G401.6 (cell line): ENCODE results near the gene IFNW1.
"Not testable (repeated sequence)": the region's sequence is repeated elsewhere in the genome, so short reads cannot be mapped to it uniquely, and the experiment has no call there.

Source experiments
- FAIRE-seq: peaks from 2 replicates; lab custom pipeline; 2012; peaks lifted over from hg19 to GRCh38; lab: Jason Lieb, UNC

The IFNW1 gene

GRCh38 chr9:21141427-21141882 lies at the start of gene IFNW1:
Gene IFNW1 (minus strand): TSS chr9:21141832. CDS start chr9:21141570, 262 bp downstream.
- no peak for FAIRE-seq

- not testable (repeated sequence) for FAIRE-seq
Observed at GRCh38 chr9:21187487-21187886, 45.9 kb upstream of the IFNW1 start, which contains the start of gene IFNA4. Gene IFNA4 (minus strand): TSS chr9:21187587. CDS start chr9:21187531, 56 bp downstream.

GRCh38 chr9:21182810-21183736 lies 41.4 kb upstream of the IFNW1 start:
- peak; percentile 75 for FAIRE-seq

GRCh38 chr9:21174671-21175070 lies 33.0 kb upstream of the IFNW1 start:
- FAIRE-seq = no peak

- no peak for FAIRE-seq
Observed at GRCh38 chr9:21172156-21172555, 30.5 kb upstream of the IFNW1 start.

- no peak for FAIRE-seq
Observed at GRCh38 chr9:21171351-21171750, 29.7 kb upstream of the IFNW1 start.

GRCh38 chr9:21166560-21166959 lies 24.9 kb upstream of the IFNW1 start, which contains the start of gene IFNA21:
Gene IFNA21 (minus strand): TSS chr9:21166660. CDS start chr9:21166612, 48 bp downstream.
- FAIRE-seq = not testable (repeated sequence)

GRCh38 chr9:21165516-21165915 lies 23.9 kb upstream of the IFNW1 start:
- FAIRE-seq = peak; percentile 85

- no peak for FAIRE-seq
Observed at GRCh38 chr9:21160178-21160577, 18.5 kb upstream of the IFNW1 start.

GRCh38 chr9:21155501-21155900 lies 13.9 kb upstream of the IFNW1 start:
- no peak for FAIRE-seq

- FAIRE-seq = no peak
Observed at GRCh38 chr9:21154018-21154608, 12.5 kb upstream of the IFNW1 start.

GRCh38 chr9:21153336-21154017 lies 11.8 kb upstream of the IFNW1 start:
- FAIRE-seq = no peak

- FAIRE-seq = no peak
Observed at GRCh38 chr9:21144603-21145002, 3.0 kb upstream of the IFNW1 start.

- FAIRE-seq = no peak
Observed at GRCh38 chr9:21137020-21137419, 4.6 kb downstream of the IFNW1 start.

GRCh38 chr9:21135736-21136135 lies 5.9 kb downstream of the IFNW1 start:
- no peak for FAIRE-seq

- FAIRE-seq = not testable (repeated sequence)
Observed at GRCh38 chr9:21128186-21128585, 13.4 kb downstream of the IFNW1 start.

GRCh38 chr9:21121595-21122251 lies 19.9 kb downstream of the IFNW1 start:
- FAIRE-seq = no peak

GRCh38 chr9:21121079-21121478 lies 20.6 kb downstream of the IFNW1 start:
- no peak for FAIRE-seq

- FAIRE-seq = no peak
Observed at GRCh38 chr9:21119093-21119770, 22.4 kb downstream of the IFNW1 start.

- FAIRE-seq = no peak
Observed at GRCh38 chr9:21114311-21114710, 27.3 kb downstream of the IFNW1 start.
